CD4-positive, alpha-beta T cell treated with Interleukin-21 for 1 hour (primary cell): Measurements from ENCODE around the gene ZCCHC2.

ENCODE experiments used
- DNase-seq: peaks from one replicate; pipeline ENCODE4 v3.0.0-alpha.2; 2020

ZCCHC2 gene

GRCh38 chr18:62522504-62523254, at the start of gene ZCCHC2:
Gene ZCCHC2 (plus strand): TSS chr18:62523025. CDS start chr18:62523425, 400 bp downstream.
- peak; percentile 98 for DNase-seq

DNA sequence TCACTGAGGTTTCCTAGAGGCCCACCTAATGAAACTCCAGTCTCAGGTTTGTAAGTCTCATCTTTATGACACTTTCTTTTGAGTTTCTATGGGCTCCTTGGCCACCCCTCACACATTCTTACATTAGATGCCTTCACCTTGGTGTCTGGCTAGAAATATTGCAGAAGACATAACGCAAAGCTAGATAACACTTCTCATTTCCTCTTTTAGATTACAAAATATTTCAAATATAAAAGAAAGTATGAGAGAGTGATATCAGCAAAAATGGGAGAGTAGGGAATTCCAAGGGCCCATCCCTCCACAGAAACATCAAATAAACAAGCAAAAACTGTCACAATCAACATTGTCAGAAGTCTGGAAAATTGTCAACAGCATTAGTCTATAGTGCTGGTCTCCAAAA, 43.3 kb upstream of the ZCCHC2 start:
- no peak for DNase-seq

DNA sequence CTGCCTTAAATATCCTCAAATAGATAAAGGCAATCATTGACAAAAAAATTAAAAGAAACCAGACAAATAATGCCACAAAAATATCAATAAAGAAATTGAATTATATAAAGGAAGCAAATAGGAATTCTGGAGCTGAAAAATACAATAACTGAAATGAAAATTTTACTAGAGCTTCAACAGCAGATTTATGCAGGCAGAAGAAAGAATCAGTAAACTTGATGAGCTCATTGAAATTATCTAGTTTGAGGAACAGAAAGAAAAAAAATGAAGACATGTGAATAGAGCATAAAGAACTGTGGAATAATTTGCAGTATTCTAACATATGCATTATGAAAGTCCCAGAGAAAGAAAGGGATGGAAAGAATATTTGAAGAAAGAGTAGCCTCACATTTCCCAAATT, 41.9 kb upstream of the ZCCHC2 start:
- no peak for DNase-seq

- no peak for DNase-seq
Measured at GRCh38 chr18:62484941-62485340, 37.9 kb upstream of the ZCCHC2 start.

DNA sequence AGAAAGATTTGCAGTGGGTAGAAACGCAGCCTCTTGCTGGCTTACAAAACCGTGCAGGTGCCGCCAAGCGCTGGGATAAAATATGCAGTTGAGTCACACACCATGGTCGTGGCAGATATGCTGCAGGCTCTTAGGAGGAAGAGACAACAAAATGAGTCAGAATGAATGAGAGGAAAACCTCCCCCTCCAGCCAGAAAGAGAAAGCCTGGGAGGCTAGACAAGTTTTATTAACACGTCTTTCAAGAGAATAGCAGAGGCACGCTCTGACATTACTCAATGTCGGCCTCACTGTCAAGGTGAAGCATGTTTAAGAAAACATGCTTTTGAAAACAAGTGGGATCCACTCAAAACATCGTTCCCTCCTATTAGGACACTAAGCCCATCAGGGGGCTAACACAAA, 37.1 kb upstream of the ZCCHC2 start:
- DNase-seq: no peak

DNA sequence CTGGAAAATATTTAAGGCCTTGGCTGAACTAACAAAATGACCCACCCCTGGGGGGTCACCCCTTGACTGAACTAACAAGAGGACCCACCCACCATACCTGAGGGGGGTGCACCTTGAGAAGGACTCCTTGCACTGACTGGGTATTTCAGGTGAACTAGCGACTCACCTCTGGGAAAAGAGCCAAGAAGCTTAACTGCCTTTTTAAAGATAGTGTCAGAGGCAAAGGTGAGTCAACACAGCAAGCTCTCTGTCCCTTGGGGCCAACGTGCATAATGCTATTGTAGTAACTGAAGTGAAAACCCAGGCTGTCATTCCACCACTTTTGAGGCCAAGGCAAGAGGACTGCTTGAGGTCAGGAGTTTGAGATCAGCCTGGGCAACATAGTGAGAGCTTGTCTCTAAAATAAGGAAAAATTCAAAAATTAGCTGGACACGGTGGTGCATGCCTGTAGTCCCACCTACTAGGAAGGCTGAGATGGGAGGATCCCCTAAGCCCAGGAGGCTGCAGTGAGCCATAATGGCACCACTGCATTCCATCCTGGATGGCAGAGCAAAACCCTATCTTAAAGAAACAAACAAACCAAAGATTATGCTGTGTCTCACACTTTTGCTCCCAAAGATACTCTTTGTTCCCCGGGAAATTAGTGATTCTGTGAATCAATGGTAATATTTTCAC, 36.4 kb upstream of the ZCCHC2 start:
- no peak for DNase-seq

DNA sequence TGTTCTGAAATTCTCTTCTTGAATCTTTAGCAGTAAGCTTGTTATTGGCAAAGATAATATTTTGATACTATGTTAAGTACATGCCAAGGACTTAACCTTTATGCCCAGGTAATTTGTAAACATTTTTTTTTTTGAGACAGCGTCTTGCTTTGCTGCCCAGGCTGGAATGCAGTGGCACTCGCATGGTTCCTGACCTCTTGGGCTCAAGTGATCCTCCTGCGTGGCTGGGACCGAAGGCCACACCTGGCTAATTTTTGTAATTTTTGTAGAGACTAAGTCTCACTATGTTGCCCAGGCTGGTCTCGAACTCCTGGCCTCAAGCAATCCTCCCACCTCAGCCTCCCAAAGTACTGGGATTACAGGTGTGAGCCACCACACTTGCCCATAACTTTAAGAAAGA, 35.7 kb upstream of the ZCCHC2 start:
- DNase-seq: no peak

DNA sequence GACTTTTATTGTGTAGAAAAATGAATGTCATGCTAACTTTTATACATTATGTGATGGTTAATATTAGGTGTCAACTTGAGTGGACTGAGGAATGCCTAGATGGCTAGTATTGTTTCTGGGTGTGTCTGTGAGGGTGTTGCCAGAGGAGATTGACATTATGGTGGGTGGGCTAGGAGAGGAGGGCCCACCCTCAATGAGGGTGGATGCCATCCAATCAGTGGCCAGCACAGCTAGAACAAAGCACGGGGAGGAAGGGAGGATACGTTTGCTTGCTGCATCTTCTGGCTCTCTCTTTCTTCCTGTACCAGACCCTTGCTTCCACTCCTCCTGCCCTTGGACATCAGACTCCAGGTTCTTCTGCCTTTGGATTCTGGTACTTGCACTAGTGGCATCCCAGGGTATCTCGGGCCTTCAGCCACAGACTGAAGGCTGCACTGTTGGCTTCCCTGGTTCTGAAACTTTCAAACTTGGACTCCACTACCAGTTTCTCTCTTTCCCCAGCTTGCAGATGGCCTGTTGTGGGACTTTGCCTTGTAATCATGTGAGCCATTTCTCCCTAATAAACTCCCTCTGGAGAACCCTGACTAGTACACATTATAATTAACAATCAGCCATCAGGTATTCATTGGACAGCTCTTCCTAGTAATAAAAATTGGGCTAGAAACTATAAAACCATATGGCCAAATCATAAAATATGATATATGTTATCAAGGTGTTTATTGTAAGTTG, 31.7 kb upstream of the ZCCHC2 start:
- no peak for DNase-seq

GRCh38 chr18:62493033-62493862, 29.6 kb upstream of the ZCCHC2 start:
- DNase-seq: no peak

DNA sequence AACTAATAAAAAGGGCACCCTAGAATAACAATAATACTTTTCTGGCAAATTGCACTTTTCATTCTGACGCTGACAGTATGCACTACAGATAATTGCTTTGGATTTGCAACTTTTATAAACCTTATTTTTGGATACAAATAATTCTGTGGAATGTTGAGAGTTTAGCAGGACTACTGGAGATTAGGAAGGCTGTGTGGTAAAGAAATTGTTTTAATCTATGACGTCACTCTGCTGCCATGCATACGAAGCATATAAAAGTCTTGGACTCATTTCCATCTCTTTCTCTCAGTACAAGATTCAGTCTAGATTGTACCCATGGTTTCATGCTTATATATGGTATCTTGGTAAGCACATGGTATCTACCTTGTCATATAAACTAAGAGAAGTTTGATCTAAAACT, 28.1 kb upstream of the ZCCHC2 start:
- DNase-seq: no peak

DNA sequence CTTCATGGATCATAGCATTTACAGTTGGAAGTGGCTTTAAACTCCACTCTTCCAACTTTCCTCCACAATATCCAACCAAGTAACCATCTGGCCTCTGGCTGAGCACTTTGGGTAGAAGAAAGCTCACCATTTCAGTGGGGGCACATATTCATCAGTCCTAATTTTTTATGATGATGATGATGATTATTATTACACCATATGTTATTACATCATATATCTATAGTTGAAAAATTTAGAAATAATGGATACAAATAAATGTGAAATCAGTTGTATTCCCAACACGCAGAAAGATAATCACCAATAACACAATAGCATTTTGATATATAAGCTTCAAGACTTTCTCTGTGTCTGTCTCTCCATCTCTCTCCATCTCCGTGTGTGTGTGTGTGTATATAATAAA, 26.6 kb upstream of the ZCCHC2 start:
- DNase-seq: no peak

DNA sequence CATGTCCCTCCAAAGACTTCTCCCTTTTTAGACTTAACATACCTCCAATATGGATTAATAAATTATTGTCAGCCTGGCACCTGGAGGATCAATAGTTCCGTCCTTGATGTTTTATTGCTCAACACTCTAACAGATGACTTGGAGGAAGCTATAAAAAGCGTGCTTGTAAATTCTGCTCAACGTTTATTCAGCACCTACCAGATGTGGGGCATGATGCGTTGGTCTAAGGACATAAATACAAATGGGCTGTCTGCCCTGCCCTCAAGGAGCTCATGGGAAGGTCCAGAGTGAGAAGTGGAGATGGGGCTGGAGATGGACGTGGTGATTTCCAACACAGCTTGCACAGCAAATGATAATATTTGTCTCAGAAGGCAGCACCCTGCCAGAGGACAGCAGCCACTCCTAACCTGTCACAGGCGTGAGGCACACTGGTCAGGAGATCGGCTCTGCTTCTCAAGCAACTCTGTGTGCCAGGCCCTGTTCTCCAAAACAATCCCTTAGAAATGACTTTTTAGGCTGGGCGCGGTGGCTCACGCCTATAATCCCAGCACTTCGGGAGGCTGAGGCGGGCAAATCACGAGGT, 25.5 kb upstream of the ZCCHC2 start:
- DNase-seq: no peak

DNA sequence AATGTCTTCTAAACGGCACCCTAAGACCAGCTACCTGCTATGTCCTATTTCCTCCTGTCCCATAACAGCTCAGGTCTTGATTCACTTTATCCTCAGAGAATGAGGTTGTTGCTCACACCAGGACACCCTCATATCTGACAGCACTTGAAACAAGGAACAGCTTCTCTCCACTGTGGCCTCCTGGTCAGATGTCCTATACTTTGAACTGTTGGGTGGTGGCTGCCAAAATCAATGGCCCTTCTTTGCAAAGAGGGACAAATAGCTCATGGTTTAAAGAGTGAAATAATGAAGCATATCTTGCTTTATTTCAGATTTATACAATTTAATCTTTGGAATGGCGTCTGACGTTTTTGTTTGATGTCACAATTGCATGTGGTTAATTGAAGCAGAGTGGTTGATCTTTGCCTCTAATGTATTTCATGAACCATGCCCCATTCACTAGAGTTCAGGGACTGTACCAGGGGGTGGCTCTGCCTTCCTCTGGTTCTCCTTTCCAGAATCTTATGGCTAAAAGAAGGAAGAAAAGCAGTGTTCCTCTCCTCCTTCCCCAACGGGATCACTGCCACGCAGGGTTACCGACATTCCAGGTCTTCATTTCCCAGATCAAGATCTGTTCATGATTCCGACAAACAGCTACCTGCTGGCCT, 24.1 kb upstream of the ZCCHC2 start:
- DNase-seq: no peak

- DNase-seq: no peak
Measured at GRCh38 chr18:62499263-62499650, 23.6 kb upstream of the ZCCHC2 start.

DNA sequence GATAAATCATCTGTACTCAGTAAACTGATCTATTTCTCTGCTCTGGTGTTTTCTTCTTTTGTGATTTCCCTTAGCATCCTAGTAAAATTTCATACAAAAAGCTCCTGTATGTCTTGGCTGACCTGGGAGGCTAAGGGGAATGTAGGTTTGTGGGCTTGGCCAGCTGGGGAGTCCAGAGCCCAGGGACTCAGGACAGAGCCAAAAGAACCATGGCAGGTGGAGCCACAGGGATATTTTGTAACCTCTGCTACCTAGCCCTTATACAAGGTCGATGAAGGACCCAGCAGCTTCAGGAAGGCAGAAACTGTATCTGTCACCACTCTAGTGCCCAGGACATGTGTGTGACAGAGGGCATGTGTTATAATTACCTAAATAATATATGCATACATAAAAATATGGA, 22.7 kb upstream of the ZCCHC2 start:
- no peak for DNase-seq

DNA sequence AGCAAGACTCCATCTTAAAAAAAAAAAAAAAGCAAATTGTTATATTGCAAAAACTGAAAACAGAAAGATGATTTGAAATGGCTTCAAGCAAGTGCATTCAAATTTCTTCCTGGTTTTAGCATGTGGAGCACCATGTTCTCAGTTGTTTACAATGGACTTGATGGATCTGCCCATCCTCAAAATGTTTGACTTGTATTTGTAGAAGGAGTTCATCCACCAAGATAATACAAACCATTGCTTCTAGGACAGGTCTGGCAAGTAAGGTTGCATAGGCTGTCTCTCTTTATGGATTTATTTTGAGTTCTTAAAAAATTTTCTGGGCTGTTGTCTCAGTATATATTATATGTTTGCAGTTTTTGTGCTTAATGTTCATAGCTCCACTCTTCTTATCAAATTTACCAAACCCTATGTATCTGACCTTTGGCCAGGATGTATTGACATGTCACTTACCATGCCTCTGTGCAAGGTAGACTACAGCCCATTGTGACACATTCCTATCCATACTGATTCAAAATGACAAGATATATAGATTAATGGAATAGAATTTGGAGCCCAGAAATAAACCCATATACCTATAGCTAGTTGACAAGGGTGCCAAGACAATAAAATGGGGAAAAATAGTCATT, 21.7 kb upstream of the ZCCHC2 start:
- no peak for DNase-seq

DNA sequence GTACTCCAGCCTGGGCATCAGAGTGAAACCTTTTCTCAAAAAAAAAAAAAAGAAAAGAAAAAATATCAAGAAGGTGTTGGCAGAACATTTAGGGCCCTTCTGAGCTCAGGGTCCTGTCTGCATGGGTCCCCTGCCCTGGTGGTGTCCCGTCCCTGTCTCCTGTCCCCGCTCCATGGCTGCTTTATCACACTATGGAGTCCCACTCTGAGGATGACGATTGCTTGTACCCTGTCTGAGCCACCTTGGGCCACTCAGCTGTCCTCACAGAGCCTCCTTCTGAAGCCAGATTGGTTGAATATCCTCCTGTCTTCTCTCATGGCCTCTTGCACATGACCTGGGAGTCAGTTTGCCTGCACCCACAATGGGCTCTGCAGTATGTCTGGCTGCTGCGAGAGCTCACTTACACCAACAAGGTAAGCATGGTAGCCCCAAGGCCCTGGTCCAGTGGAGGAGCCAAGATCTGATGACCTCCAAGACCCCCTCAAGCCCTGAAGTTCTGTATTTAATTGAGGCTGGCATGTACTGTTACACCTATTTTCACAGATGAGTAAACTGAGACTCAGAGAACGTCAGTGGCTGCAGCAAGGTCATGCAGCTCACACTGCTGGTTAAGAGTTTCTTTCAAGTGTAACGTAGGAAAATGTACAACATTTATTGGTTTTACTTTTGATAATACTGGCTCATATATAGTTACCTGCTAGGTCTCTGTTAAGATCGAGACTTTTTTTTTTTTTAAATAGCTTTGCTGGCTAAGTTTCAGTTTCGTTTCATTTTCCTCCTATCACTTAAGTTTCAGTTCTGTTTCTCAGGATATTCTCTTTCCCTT, 16.9 kb upstream of the ZCCHC2 start:
- peak; percentile 44 for DNase-seq

DNA sequence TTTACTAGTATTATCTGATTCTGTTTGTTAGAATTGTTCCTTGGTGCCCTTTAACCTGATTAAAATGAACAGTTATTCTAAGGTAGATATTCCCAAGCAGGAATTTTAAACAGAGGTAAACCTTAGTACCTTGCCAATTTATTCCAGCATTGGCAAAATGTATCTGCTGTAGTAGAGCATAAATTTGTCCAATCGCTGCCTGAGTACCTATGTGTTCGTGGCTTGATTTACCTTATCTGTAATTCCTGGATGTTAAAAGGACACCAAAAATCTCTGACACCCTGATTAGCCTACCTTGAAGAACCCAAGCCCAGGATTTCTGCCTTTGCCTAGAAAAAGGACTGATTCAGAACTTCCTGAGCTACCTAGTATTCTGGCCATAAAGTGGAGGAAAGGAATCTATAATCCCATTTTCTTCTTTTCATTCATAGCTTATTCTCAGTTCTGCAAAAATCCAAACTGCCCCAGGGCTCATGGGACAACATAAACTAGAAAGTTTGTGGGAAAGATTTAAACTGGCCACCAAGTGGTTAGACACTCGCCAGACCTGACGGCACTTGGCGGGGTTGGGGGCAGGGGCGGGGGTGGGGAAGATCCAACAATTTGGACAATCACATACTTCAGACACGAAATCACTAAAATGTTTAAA, 16.2 kb upstream of the ZCCHC2 start:
- DNase-seq: peak; percentile 16

GRCh38 chr18:62509779-62510178, 13.0 kb upstream of the ZCCHC2 start:
- DNase-seq: no peak

DNA sequence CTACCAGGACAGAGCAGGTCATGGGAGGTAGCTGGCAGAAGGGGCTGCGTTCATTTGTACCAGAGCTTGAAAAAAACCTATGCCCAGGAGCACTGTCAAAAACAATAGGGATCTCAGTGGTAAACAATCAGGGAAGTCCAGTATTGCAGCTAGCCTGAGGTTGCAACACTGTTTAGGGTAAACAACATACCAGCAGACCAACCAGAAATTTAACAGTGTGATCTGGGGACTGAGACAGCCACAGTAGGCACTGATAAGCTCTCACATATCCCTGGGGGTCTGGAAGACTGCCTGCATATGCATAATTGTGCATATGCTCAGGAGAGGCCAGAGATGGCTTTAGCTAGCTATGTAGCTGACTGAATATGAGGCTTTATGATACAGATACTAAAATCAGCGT, 12.0 kb upstream of the ZCCHC2 start:
- DNase-seq: no peak
